HG03558 (cell line): ENCODE results near the gene SUFU.

ENCODE experiments used
- ATAC-seq: cut with Tn5 transposase; IDR thresholded peaks from one replicate; pipeline ENCODE4 v1.9.1; 2021; ENCODE audit warnings: moderate number of reproducible peaks; ENCODE audit not compliant: unreplicated experiment; ENCODE audit errors: extremely low read depth

Gene SUFU

GRCh38 chr10:102613785-102614184, 110.0 kb downstream of the SUFU start:
- ATAC-seq, result no peak

- ATAC-seq, result no peak
Observed at GRCh38 chr10:102614888-102615287, 111.1 kb downstream of the SUFU start.

- ATAC-seq, result no peak
Observed at GRCh38 chr10:102615361-102615760, 111.6 kb downstream of the SUFU start.

- ATAC-seq, result no peak
Observed at GRCh38 chr10:102616066-102616770, 112.4 kb downstream of the SUFU start.

- ATAC-seq, result no peak
Observed at GRCh38 chr10:102617041-102617440, 113.3 kb downstream of the SUFU start.

- ATAC-seq, result no peak
Observed at GRCh38 chr10:102617816-102618215, 114.0 kb downstream of the SUFU start.

- no peak for ATAC-seq
Observed at GRCh38 chr10:102619281-102619981, 115.7 kb downstream of the SUFU start.

GRCh38 chr10:102620138-102620590, 116.4 kb downstream of the SUFU start:
- no peak for ATAC-seq

- no peak for ATAC-seq
Observed at GRCh38 chr10:102620591-102621442, 117.0 kb downstream of the SUFU start.

GRCh38 chr10:102621443-102622325, 117.9 kb downstream of the SUFU start:
- no peak for ATAC-seq

GRCh38 chr10:102624094-102624493, 120.3 kb downstream of the SUFU start:
- no peak for ATAC-seq

- ATAC-seq, result no peak
Observed at GRCh38 chr10:102624751-102625645, 121.2 kb downstream of the SUFU start.

- no peak for ATAC-seq
Observed at GRCh38 chr10:102626026-102626685, 122.4 kb downstream of the SUFU start.

GRCh38 chr10:102627291-102627735, 123.5 kb downstream of the SUFU start:
- ATAC-seq, result no peak

GRCh38 chr10:102627736-102628293, 124.0 kb downstream of the SUFU start:
- ATAC-seq, result no peak

- no peak for ATAC-seq
Observed at GRCh38 chr10:102628451-102628911, 124.7 kb downstream of the SUFU start.

- ATAC-seq, result no peak
Observed at GRCh38 chr10:102629661-102630614, 126.2 kb downstream of the SUFU start.
